ENCODE measurements around the gene KRTAP19-3.
A peak's percentile ranks its signal among the peaks of the same experiment; 100 is the strongest.

DNA sequence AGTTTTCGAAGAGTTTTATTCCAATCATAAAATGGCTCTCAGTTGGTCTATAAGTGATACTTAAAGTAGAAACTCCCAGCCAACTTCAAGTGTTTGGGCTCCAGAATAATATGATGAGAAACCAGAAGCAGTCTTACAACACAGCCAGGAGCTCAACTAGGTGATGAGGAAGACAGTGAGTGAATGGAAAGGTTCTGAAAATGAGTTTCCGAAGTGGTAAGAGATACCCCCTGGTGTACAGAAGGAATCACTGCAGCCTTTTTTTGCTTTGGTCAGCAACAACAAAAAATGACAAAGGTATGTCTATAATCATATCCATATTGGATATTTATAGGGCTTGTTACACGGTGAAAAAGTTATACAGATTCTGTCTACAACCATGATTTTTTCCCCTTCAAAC is 28.1 kb downstream of the KRTAP19-3 start:
- TF ChIP-seq, protein P1, sequence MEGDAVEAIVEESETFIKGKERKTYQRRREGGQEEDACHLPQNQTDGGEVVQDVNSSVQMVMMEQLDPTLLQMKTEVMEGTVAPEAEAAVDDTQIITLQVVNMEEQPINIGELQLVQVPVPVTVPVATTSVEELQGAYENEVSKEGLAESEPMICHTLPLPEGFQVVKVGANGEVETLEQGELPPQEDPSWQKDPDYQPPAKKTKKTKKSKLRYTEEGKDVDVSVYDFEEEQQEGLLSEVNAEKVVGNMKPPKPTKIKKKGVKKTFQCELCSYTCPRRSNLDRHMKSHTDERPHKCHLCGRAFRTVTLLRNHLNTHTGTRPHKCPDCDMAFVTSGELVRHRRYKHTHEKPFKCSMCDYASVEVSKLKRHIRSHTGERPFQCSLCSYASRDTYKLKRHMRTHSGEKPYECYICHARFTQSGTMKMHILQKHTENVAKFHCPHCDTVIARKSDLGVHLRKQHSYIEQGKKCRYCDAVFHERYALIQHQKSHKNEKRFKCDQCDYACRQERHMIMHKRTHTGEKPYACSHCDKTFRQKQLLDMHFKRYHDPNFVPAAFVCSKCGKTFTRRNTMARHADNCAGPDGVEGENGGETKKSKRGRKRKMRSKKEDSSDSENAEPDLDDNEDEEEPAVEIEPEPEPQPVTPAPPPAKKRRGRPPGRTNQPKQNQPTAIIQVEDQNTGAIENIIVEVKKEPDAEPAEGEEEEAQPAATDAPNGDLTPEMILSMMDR (IDR thresholded peaks at IDR 0.05): peak in 2 of 3 experiments; percentile 43 to 63
- no peak for TF ChIP-seq POLR2A (IDR thresholded peaks at IDR 0.05)

Data from testis (tissue), 2 donors.